NCI-H510A treated with DMSO at 0.1 percent for 48 hours (cell line): ENCODE results near the gene TMEM53.
"Not testable (repeated sequence)": the region's sequence is repeated elsewhere in the genome, so short reads cannot be mapped to it uniquely, and the experiment has no call there.

Experiments
- DNase-seq: peaks from one replicate; lab custom pipeline; 2025; lab: John Stamatoyannopoulos, UW

Gene TMEM53

GRCh38 chr1:44672961-44673674 lies 1.2 kb downstream of the TMEM53 start:
- DNase-seq = no peak

- DNase-seq = no peak
Observed at GRCh38 chr1:44672254-44672955, 1.9 kb downstream of the TMEM53 start.

- no peak for DNase-seq
Observed at GRCh38 chr1:44670751-44671640, 3.3 kb downstream of the TMEM53 start.

GRCh38 chr1:44666719-44667118 lies 7.6 kb downstream of the TMEM53 start:
- not testable (repeated sequence) for DNase-seq

GRCh38 chr1:44664730-44665370 lies 9.4 kb downstream of the TMEM53 start:
- DNase-seq = no peak

- no peak for DNase-seq
Observed at GRCh38 chr1:44663417-44663816, 10.9 kb downstream of the TMEM53 start.

- DNase-seq = no peak
Observed at GRCh38 chr1:44662683-44663030, 11.6 kb downstream of the TMEM53 start.

GRCh38 chr1:44661781-44662682 lies 12.2 kb downstream of the TMEM53 start:
- peak; percentile 16 for DNase-seq

GRCh38 chr1:44660176-44660575 lies 14.1 kb downstream of the TMEM53 start:
- DNase-seq = peak; percentile 33

- no peak for DNase-seq
Observed at GRCh38 chr1:44659566-44659965, 14.7 kb downstream of the TMEM53 start.

GRCh38 chr1:44655609-44656008 lies 18.7 kb downstream of the TMEM53 start:
- DNase-seq = peak; percentile 11

GRCh38 chr1:44654621-44655187 lies 19.6 kb downstream of the TMEM53 start:
- no peak for DNase-seq

- no peak for DNase-seq
Observed at GRCh38 chr1:44653107-44653964, 20.9 kb downstream of the TMEM53 start.

GRCh38 chr1:44652445-44653106 lies 21.7 kb downstream of the TMEM53 start:
- DNase-seq = peak; percentile 46

GRCh38 chr1:44651069-44651468 lies 23.2 kb downstream of the TMEM53 start:
- DNase-seq = no peak

GRCh38 chr1:44650159-44650831 lies 24.0 kb downstream of the TMEM53 start:
- peak; percentile 12 for DNase-seq

- DNase-seq = no peak
Observed at GRCh38 chr1:44649788-44650158, 24.5 kb downstream of the TMEM53 start.

GRCh38 chr1:44648529-44649250 lies 25.6 kb downstream of the TMEM53 start:
- no peak for DNase-seq
